ENCODE measurements around the gene DPYSL4. TPM values are rescaled to one million over a fixed set of nuclear protein-coding genes. Genes with fewer than 3 reads are reported as not detected.

Gene DPYSL4
- total RNA-seq, 1 experiment from 2014 or later, result not detected

- no peak overlapping the region for H3K27ac ChIP-seq (ENCODE audit: low read length)
- no peaks in the 10 kb centered on the region for H3K4me1 ChIP-seq (ENCODE audit: low read length)
- H3K27me3 ChIP-seq (ENCODE audit: low read length), result no peaks in the 10 kb centered on the region
- no peak overlapping the region for H3K4me3 ChIP-seq (ENCODE audit: low read length)
- H3K9me2 ChIP-seq (replicated peaks; ENCODE audit: insufficient read depth, low read length), result no peaks in the 10 kb centered on the region
- H4K20me1 ChIP-seq (ENCODE audit: insufficient read depth, low read depth, low read length), result no peaks in the 10 kb centered on the region
- H2AFZ ChIP-seq (ENCODE audit: low read length), result no peak overlapping the region
- no peaks in the 10 kb centered on the region for H3K79me2 ChIP-seq (ENCODE audit: low read length)
- no peaks in the 10 kb centered on the region for H3K9me3 ChIP-seq (ENCODE audit: low read length)
- no peak for DNase-seq
- H3K4me2 ChIP-seq (ENCODE audit: low read depth, low read length, poor library complexity, severe bottlenecking), result no peak overlapping the region
- no peak overlapping the region for H3K9ac ChIP-seq (ENCODE audit: low read length)
- H3K36me3 ChIP-seq (ENCODE audit: insufficient read depth, low read length), result no peaks in the 10 kb centered on the region
Observed at GRCh38 chr10:132225073-132225848, 38.5 kb downstream of the DPYSL4 start.

- no peak overlapping the region for H3K27ac ChIP-seq (ENCODE audit: low read length)
- no peak overlapping the region for H3K4me2 ChIP-seq (ENCODE audit: low read depth, low read length, poor library complexity, severe bottlenecking)
- H3K9me2 ChIP-seq (replicated peaks; ENCODE audit: insufficient read depth, low read length), result no peaks in the 10 kb centered on the region
- no peaks in the 10 kb centered on the region for H4K20me1 ChIP-seq (ENCODE audit: insufficient read depth, low read depth, low read length)
- no peaks in the 10 kb centered on the region for H3K36me3 ChIP-seq (ENCODE audit: insufficient read depth, low read length)
- no peak overlapping the region for H3K4me3 ChIP-seq (ENCODE audit: low read length)
- no peaks in the 10 kb centered on the region for H3K9me3 ChIP-seq (ENCODE audit: low read length)
- H3K79me2 ChIP-seq (ENCODE audit: low read length), result no peaks in the 10 kb centered on the region
- no peak overlapping the region for H3K9ac ChIP-seq (ENCODE audit: low read length)
- DNase-seq, result no peak
- H3K4me1 ChIP-seq (ENCODE audit: low read length), result no peaks in the 10 kb centered on the region
- H2AFZ ChIP-seq (ENCODE audit: low read length), result no peak overlapping the region
- no peaks in the 10 kb centered on the region for H3K27me3 ChIP-seq (ENCODE audit: low read length)
Observed at GRCh38 chr10:132225849-132226205, 39.1 kb downstream of the DPYSL4 start.

- DNase-seq, result no peak
- H3K9ac ChIP-seq (ENCODE audit: low read length), result no peak overlapping the region
- H3K4me3 ChIP-seq (ENCODE audit: low read length), result no peak overlapping the region
- no peaks in the 10 kb centered on the region for H3K27me3 ChIP-seq (ENCODE audit: low read length)
- no peak overlapping the region for H3K27ac ChIP-seq (ENCODE audit: low read length)
- no peaks in the 10 kb centered on the region for H4K20me1 ChIP-seq (ENCODE audit: insufficient read depth, low read depth, low read length)
- H3K79me2 ChIP-seq (ENCODE audit: low read length), result no peaks in the 10 kb centered on the region
- no peak overlapping the region for H3K4me2 ChIP-seq (ENCODE audit: low read depth, low read length, poor library complexity, severe bottlenecking)
- no peak overlapping the region for H2AFZ ChIP-seq (ENCODE audit: low read length)
- no peaks in the 10 kb centered on the region for H3K36me3 ChIP-seq (ENCODE audit: insufficient read depth, low read length)
- H3K4me1 ChIP-seq (ENCODE audit: low read length), result no peaks in the 10 kb centered on the region
- H3K9me3 ChIP-seq (ENCODE audit: low read length), result no peaks in the 10 kb centered on the region
- H3K9me2 ChIP-seq (replicated peaks; ENCODE audit: insufficient read depth, low read length), result no peaks in the 10 kb centered on the region
Observed at GRCh38 chr10:132226586-132227405, 40.0 kb downstream of the DPYSL4 start.

GRCh38 chr10:132227851-132228390, 41.2 kb downstream of the DPYSL4 start:
- Histone ChIP-seq H3K4me2 (ENCODE audit: low read depth, low read length, poor library complexity, severe bottlenecking) (no peak overlapping the region), H3K36me3 (ENCODE audit: insufficient read depth, low read length) (no peaks in the 10 kb centered on the region), H3K9ac (ENCODE audit: low read length) (no peak overlapping the region), H3K79me2 (ENCODE audit: low read length) (no peaks in the 10 kb centered on the region), H3K9me3 (ENCODE audit: low read length) (no peaks in the 10 kb centered on the region), H3K27ac (ENCODE audit: low read length) (no peak overlapping the region), H3K27me3 (ENCODE audit: low read length) (no peaks in the 10 kb centered on the region), H3K9me2 (replicated peaks; ENCODE audit: insufficient read depth, low read length) (no peaks in the 10 kb centered on the region), H3K4me3 (ENCODE audit: low read length) (no peak overlapping the region), H4K20me1 (ENCODE audit: insufficient read depth, low read depth, low read length) (no peaks in the 10 kb centered on the region), H2AFZ (ENCODE audit: low read length) (no peak overlapping the region), H3K4me1 (ENCODE audit: low read length) (no peaks in the 10 kb centered on the region)
- no peak for DNase-seq

GRCh38 chr10:132228616-132229015, 41.9 kb downstream of the DPYSL4 start:
- Histone ChIP-seq H2AFZ (ENCODE audit: low read length) (no peak overlapping the region), H3K9me3 (ENCODE audit: low read length) (no peaks in the 10 kb centered on the region), H3K9me2 (replicated peaks; ENCODE audit: insufficient read depth, low read length) (no peaks in the 10 kb centered on the region), H3K4me2 (ENCODE audit: low read depth, low read length, poor library complexity, severe bottlenecking) (no peak overlapping the region), H3K4me3 (ENCODE audit: low read length) (no peak overlapping the region), H3K36me3 (ENCODE audit: insufficient read depth, low read length) (no peaks in the 10 kb centered on the region), H4K20me1 (ENCODE audit: insufficient read depth, low read depth, low read length) (no peaks in the 10 kb centered on the region), H3K9ac (ENCODE audit: low read length) (no peak overlapping the region), H3K27me3 (ENCODE audit: low read length) (no peaks in the 10 kb centered on the region), H3K4me1 (ENCODE audit: low read length) (no peaks in the 10 kb centered on the region), H3K27ac (ENCODE audit: low read length) (no peak overlapping the region), H3K79me2 (ENCODE audit: low read length) (no peaks in the 10 kb centered on the region)
- no peak for DNase-seq

GRCh38 chr10:132229096-132229495, 42.3 kb downstream of the DPYSL4 start:
- no peaks in the 10 kb centered on the region for H3K27me3 ChIP-seq (ENCODE audit: low read length)
- H3K36me3 ChIP-seq (ENCODE audit: insufficient read depth, low read length), result no peaks in the 10 kb centered on the region
- no peak overlapping the region for H3K4me2 ChIP-seq (ENCODE audit: low read depth, low read length, poor library complexity, severe bottlenecking)
- no peaks in the 10 kb centered on the region for H3K9me2 ChIP-seq (replicated peaks; ENCODE audit: insufficient read depth, low read length)
- no peak overlapping the region for H3K4me3 ChIP-seq (ENCODE audit: low read length)
- H3K4me1 ChIP-seq (ENCODE audit: low read length), result no peaks in the 10 kb centered on the region
- no peak overlapping the region for H2AFZ ChIP-seq (ENCODE audit: low read length)
- H3K79me2 ChIP-seq (ENCODE audit: low read length), result no peaks in the 10 kb centered on the region
- no peaks in the 10 kb centered on the region for H4K20me1 ChIP-seq (ENCODE audit: insufficient read depth, low read depth, low read length)
- no peak overlapping the region for H3K9ac ChIP-seq (ENCODE audit: low read length)
- no peak overlapping the region for H3K27ac ChIP-seq (ENCODE audit: low read length)
- H3K9me3 ChIP-seq (ENCODE audit: low read length), result no peaks in the 10 kb centered on the region
- no peak for DNase-seq

- Histone ChIP-seq H3K4me2 (ENCODE audit: low read depth, low read length, poor library complexity, severe bottlenecking) (no peak overlapping the region), H3K4me3 (ENCODE audit: low read length) (no peak overlapping the region), H2AFZ (ENCODE audit: low read length) (no peak overlapping the region), H4K20me1 (ENCODE audit: insufficient read depth, low read depth, low read length) (no peaks in the 10 kb centered on the region), H3K27ac (ENCODE audit: low read length) (no peak overlapping the region), H3K9ac (ENCODE audit: low read length) (no peak overlapping the region), H3K9me2 (replicated peaks; ENCODE audit: insufficient read depth, low read length) (no peaks in the 10 kb centered on the region), H3K9me3 (ENCODE audit: low read length) (no peaks in the 10 kb centered on the region), H3K4me1 (ENCODE audit: low read length) (no peaks in the 10 kb centered on the region), H3K36me3 (ENCODE audit: insufficient read depth, low read length) (no peaks in the 10 kb centered on the region), H3K27me3 (ENCODE audit: low read length) (no peaks in the 10 kb centered on the region), H3K79me2 (ENCODE audit: low read length) (no peaks in the 10 kb centered on the region)
- DNase-seq, result no peak
Observed at GRCh38 chr10:132229834-132230556, 43.2 kb downstream of the DPYSL4 start.
